OCI-LY7 (cell line): ENCODE measurements around the gene ACTC1. TPM values are rescaled to one million over a fixed set of nuclear protein-coding genes. Genes with fewer than 3 reads are reported as not detected.

ENCODE experiments used
- BruUV-seq: library from RNA; stranded (reverse); fragments of 400-500 nt; replicated peaks from 2 replicates; lab custom pipeline; 2021; lab: Mats Ljungman, UMichigan
- CTCF ChIA-PET: fragments of 300-600 bp; sonication (Branson Sonifier 250); formaldehyde crosslinking; loops from one replicate; lab custom pipeline; 2022; ENCODE audit warnings: antibody characterized with exemption; ENCODE audit not compliant: unreplicated experiment; lab: Charles Lee
- POLR2A ChIA-PET: fragments of 300-600 bp; sonication (Branson Sonifier 250); formaldehyde crosslinking; loops from one replicate; lab custom pipeline; 2022; ENCODE audit warnings: antibody characterized with exemption; lab: Charles Lee
- DNase-seq: peaks from one replicate; pipeline ENCODE4 v3.0.0-alpha.2; 2015; ENCODE audit warnings: low spot score
- H2AFZ ChIP-seq: fragments of 200-600 bp; sonication (generic), shearing (Covaris generic); 2 replicates; pipeline ENCODE4 v1.6.1; 2014; ENCODE audit warnings: mild to moderate bottlenecking, antibody characterized with exemption, low read length, moderate library complexity
- H3K27ac ChIP-seq: fragments of 200-600 bp; sonication (generic); 2 replicates; pipeline ENCODE4 v1.5.1; 2014; ENCODE audit warnings: mixed run types, low read depth, mild to moderate bottlenecking, moderate library complexity, low read length, inconsistent platforms; ENCODE audit not compliant: poor library complexity, severe bottlenecking
- H3K36me3 ChIP-seq: fragments of 200-600 bp; sonication (generic); 2 replicates; pipeline ENCODE4 v1.6.1; 2014; ENCODE audit warnings: mild to moderate bottlenecking, antibody characterized with exemption, low read length, moderate library complexity, mixed read lengths; ENCODE audit not compliant: insufficient read depth
- H3K4me1 ChIP-seq: fragments of 200-600 bp; sonication (generic); 2 replicates; pipeline ENCODE4 v1.5.1; 2014; ENCODE audit warnings: mild to moderate bottlenecking, low read length; ENCODE audit not compliant: insufficient read depth, poor library complexity, severe bottlenecking
- H3K4me2 ChIP-seq: fragments of 200-600 bp; sonication (generic); 2 replicates; pipeline ENCODE4 v1.6.1; 2014; ENCODE audit warnings: mild to moderate bottlenecking, low read length
- H3K4me3 ChIP-seq: fragments of 200-600 bp; sonication (generic); 2 replicates; pipeline ENCODE4 v1.5.1; 2014; ENCODE audit warnings: mild to moderate bottlenecking, low read depth, low read length; ENCODE audit not compliant: poor library complexity, severe bottlenecking
- H3K79me2 ChIP-seq: fragments of 200-600 bp; sonication (generic); 2 replicates; pipeline ENCODE4 v1.6.1; 2016; ENCODE audit warnings: low read depth, mild to moderate bottlenecking, low read length, moderate library complexity, mixed read lengths; ENCODE audit not compliant: insufficient read depth
- H3K9me2 ChIP-seq: fragments of 200-600 bp; sonication (generic); 2 replicates; pipeline ENCODE4 v1.6.1; 2016; ENCODE audit warnings: mild to moderate bottlenecking, low read length, mixed read lengths; ENCODE audit not compliant: insufficient read depth
- H3K9me3 ChIP-seq: fragments of 200-600 bp; sonication (generic); 2 replicates; pipeline ENCODE4 v1.6.1; 2014; ENCODE audit warnings: mild to moderate bottlenecking, mixed run types, low read length, mixed read lengths
- H4K20me1 ChIP-seq: fragments of 200-600 bp; sonication (generic); 2 replicates; pipeline ENCODE4 v1.6.1; 2014; ENCODE audit warnings: mild to moderate bottlenecking, antibody characterized with exemption, low read length, moderate library complexity, mixed read lengths; ENCODE audit not compliant: insufficient read depth
- EZH2phosphoT487 ChIP-seq: fragments of 200-600 bp; sonication (generic); IDR thresholded peaks from 2 replicates; pipeline ENCODE4 v1.6.1; 2018; ENCODE audit warnings: low read depth, borderline replicate concordance, mild to moderate bottlenecking, mixed run types, antibody characterized with exemption, low read length, moderate library complexity, mixed read lengths
- intact Hi-C: fragments of 100-400 bp; cut with micrococcal nuclease; formaldehyde crosslinking; loops from one replicate; pipeline ENCODE4 v1.10.0; 2022; ENCODE audit not compliant: unreplicated experiment
- total RNA-seq, 2 experiments: library from RNA; depleted of rRNA in 1 of 2; stranded (reverse); fragments of >200 nt in 1 of 2; shearing (Covaris generic) in 1 of 2; gene quantifications; 2 replicates each; pipeline ENCODE4 v1.2.3, GENCODE V29; 2014 to 2022
- TF ChIP-seq, protein P1 (sequence below): fragments of 200-600 bp; sonication (generic); conservative IDR thresholded peaks from 2 replicates; pipeline ENCODE4 v1.5.1; 2014; ENCODE audit warnings: mild to moderate bottlenecking, antibody characterized with exemption, low read length, moderate library complexity, mixed read lengths

Gene ACTC1
- total RNA-seq, 2 experiments from 2014 or later: not detected

DNA sequence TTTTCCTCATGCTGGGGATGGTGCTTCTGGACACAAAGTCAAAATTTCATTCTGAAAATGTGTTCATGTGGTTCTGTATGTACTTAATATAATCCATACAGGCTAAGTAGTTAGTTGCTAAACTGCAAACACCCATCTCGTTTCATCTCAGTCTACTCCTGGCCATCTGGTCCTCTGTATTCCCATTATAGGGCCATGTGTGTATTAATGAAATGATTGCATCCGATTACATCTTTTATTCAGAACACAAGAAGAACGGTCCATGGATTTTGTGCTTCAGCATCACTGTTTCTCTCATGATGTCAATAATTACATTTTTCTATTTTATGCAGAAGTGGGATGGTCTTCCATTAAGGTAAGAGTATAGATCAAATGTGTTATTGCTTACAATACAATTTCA is 34.4 kb downstream of the ACTC1 start:
- Histone ChIP-seq H3K4me2 (no peak overlapping the region), H3K9me3 (no peaks in the 10 kb centered on the region), H3K79me2 (no peaks in the 10 kb centered on the region), H3K9me2 (no peaks in the 10 kb centered on the region), H3K36me3 (no peaks in the 10 kb centered on the region), H2AFZ (no peak overlapping the region), H3K27ac (no peak overlapping the region), H4K20me1 (no peaks in the 10 kb centered on the region), H3K4me3 (no peak overlapping the region), H3K4me1 (no peaks in the 10 kb centered on the region)
- ChIA-PET POLR2A (interaction anchor here (0.6 kb wide), 1 partner anchor 447 kb away, joined by 5 read pairs; no protein-coding TSS in a partner anchor), CTCF (no interaction called here)
- BruUV-seq: no TSS peak
- DNase-seq: no peak
- intact Hi-C loops: no loop called here
- no peak for TF ChIP-seq EZH2phosphoT487
- TF ChIP-seq, protein P1, sequence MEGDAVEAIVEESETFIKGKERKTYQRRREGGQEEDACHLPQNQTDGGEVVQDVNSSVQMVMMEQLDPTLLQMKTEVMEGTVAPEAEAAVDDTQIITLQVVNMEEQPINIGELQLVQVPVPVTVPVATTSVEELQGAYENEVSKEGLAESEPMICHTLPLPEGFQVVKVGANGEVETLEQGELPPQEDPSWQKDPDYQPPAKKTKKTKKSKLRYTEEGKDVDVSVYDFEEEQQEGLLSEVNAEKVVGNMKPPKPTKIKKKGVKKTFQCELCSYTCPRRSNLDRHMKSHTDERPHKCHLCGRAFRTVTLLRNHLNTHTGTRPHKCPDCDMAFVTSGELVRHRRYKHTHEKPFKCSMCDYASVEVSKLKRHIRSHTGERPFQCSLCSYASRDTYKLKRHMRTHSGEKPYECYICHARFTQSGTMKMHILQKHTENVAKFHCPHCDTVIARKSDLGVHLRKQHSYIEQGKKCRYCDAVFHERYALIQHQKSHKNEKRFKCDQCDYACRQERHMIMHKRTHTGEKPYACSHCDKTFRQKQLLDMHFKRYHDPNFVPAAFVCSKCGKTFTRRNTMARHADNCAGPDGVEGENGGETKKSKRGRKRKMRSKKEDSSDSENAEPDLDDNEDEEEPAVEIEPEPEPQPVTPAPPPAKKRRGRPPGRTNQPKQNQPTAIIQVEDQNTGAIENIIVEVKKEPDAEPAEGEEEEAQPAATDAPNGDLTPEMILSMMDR: no peak

DNA sequence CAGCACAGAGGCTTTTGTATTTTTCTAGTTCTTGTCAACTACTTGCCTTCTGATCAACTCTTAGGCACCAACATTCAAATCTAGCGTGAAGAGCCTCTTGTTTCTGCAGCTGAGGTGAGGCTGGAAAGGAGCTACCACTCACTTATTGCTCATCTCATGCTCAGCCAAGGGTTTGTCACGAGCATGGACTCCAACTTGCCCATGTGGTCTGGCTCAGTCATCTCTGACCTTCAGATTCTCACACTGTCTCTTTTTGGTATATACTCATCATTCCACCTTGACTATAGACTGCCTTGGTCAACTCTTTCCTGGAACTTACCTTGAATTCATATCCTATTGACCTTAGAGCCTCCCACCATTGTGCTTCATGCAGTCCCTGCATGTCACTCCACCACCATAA is 35.4 kb downstream of the ACTC1 start:
- BruUV-seq: no TSS peak
- H3K9me2 ChIP-seq: no peaks in the 10 kb centered on the region
- POLR2A ChIA-PET: no interaction called here
- no peak overlapping the region for H3K27ac ChIP-seq
- H3K4me3 ChIP-seq: no peak overlapping the region
- H2AFZ ChIP-seq: no peak overlapping the region
- no peaks in the 10 kb centered on the region for H3K79me2 ChIP-seq
- TF ChIP-seq EZH2phosphoT487: no peak
- TF ChIP-seq, protein P1: no peak
- H4K20me1 ChIP-seq: no peaks in the 10 kb centered on the region
- H3K9me3 ChIP-seq: no peaks in the 10 kb centered on the region
- no peaks in the 10 kb centered on the region for H3K36me3 ChIP-seq
- H3K4me1 ChIP-seq: no peaks in the 10 kb centered on the region
- CTCF ChIA-PET: no interaction called here
- no peak for DNase-seq
- intact Hi-C loops: no loop called here
- H3K4me2 ChIP-seq: no peak overlapping the region

DNA sequence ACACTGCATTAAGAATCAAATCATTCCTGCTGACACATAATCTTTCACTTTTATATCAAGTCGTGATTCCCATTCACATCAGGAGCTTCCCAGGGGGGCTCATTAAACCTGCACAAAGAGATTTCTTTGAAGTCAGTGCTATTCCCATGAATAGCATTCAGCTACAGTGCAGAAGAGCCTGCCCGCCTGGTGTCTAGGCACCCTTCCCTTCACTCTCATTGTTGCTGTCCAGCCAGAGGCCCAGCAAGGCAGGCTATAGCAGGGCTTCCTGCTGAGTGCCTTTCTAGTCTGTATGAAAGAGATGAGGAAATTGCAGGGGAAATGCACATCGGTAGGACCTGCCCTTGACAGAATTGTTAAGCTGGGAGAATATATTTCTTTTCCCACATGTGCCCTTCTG is 36.0 kb downstream of the ACTC1 start:
- intact Hi-C loops: no loop called here
- Histone ChIP-seq H3K4me3 (no peak overlapping the region), H3K9me2 (no peaks in the 10 kb centered on the region), H3K79me2 (no peaks in the 10 kb centered on the region), H3K4me1 (no peaks in the 10 kb centered on the region), H3K4me2 (no peak overlapping the region), H4K20me1 (no peaks in the 10 kb centered on the region), H3K36me3 (no peaks in the 10 kb centered on the region), H3K9me3 (no peaks in the 10 kb centered on the region), H3K27ac (no peak overlapping the region), H2AFZ (no peak overlapping the region)
- no peak for DNase-seq
- BruUV-seq: no TSS peak
- POLR2A ChIA-PET: no interaction called here
- CTCF ChIA-PET: no interaction called here
- TF ChIP-seq, protein P1: no peak
- no peak for TF ChIP-seq EZH2phosphoT487
